HG03521 (cell line): ENCODE results near the gene TBC1D19.
A peak's percentile ranks its signal among the peaks of the same experiment; 100 is the strongest.
"Not testable (repeated sequence)": the region's sequence is repeated elsewhere in the genome, so short reads cannot be mapped to it uniquely, and the experiment has no call there.

Source experiments
- ATAC-seq: cut with Tn5 transposase; IDR thresholded peaks from one replicate; pipeline ENCODE4 v1.9.1; 2021; ENCODE audit warnings: mild to moderate bottlenecking, moderate library complexity; ENCODE audit not compliant: unreplicated experiment

TBC1D19 gene

DNA sequence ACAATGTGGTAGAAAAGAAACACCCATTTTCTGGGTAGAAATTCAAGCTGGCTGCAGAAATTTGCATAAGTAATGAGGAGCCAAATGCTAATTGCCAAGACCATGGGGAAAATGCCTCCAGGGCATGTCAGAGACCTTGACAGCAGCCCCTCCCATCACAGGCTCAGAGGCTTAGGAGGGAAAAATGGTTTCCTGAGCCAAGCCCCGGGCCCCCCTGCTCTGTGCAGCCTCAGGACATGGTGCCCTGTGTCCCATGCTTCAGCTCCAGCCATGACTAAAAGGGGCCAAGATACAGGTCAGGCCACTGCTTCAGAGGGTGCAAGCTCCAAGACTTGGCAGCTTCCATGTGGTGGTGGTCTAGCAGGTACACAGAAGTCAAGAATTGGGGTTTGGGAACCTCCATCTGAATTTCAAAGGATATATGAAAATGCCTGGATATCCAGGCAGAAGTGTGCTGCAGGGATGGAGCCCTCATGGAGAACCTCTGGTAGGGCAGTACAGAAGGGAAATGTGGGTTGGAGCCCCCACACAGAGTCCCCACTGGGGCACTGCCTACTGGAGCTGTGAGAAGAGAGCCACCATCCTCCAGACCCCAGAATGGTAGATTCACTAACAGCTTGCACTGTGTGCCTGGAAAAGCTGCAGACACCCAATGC, 95.3 kb downstream of the TBC1D19 start:
- not testable (repeated sequence) for ATAC-seq

DNA sequence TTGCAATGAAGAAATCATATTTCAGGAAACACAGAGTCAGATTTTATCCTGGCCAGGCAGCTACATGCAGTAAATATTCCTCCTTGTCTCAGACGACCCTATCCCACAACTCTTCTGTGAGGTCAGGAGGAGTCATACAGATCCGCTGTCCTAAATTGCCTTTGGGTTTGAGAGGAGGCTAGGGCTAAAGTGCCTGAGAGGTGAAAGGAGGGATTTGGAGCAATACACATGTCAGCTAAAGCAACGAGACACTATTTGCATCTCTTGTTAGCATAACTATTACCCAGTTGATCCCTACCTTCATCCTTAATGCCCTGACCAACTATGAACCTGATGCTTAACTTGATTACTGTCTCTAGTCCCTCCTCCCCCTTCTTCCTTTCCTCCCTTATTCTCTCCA, 98.6 kb downstream of the TBC1D19 start:
- ATAC-seq = no peak

DNA sequence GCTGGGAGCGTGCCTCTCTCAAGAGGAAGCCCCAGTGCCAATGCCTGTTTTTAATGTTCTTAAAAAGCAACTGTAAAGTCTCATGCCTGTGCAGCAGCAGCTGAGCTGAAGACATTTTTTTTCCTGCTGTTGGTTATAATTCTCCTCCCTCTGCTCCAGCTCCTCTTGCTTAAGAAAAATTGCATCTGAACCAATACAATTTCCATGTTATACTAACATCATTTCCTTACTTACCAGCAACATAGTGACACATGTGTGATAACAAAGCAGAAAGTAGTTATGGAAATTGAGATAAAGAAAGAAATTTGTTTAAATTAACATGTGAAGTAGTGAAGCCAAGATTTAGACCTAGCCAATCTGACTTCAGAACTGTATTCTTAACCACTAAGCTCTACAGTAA, 101.4 kb downstream of the TBC1D19 start:
- ATAC-seq = no peak

DNA sequence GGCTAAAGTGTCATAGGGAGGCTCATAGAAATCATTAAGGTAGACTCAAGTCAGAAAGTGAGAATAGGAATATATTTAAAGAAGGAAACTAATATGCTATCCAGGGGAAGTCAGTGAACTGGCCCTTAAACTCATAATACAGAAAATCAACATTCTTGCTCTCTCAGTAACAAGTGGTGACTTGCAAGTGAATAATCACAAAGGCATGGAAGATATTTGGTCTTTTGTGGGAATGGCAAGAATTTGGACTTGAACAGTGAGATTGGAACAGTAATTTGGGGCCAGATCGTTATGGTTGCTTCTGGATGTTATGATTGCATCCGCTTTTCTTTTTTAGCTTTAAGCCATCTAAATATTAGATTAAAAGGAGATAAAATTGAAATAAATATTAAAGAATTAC, 103.8 kb downstream of the TBC1D19 start:
- ATAC-seq = no peak

DNA sequence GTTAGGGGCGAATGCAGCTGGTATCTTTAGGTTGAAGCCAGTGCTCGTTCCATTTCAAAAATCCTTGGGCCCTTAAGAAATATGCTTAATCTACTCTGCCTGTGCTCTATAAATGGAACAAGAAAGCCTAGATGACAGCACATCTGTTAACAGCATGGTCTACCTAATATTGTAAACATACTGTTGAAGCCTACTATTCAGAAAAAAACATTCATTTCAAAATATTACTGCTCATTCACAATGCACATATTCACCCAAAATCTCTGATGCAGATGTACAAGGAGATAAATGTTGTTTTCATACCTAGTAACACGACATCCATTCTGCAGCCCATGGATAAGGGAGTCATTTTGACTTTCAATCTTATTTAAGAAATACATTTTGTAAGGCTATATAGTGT, 106.6 kb downstream of the TBC1D19 start:
- no peak for ATAC-seq

DNA sequence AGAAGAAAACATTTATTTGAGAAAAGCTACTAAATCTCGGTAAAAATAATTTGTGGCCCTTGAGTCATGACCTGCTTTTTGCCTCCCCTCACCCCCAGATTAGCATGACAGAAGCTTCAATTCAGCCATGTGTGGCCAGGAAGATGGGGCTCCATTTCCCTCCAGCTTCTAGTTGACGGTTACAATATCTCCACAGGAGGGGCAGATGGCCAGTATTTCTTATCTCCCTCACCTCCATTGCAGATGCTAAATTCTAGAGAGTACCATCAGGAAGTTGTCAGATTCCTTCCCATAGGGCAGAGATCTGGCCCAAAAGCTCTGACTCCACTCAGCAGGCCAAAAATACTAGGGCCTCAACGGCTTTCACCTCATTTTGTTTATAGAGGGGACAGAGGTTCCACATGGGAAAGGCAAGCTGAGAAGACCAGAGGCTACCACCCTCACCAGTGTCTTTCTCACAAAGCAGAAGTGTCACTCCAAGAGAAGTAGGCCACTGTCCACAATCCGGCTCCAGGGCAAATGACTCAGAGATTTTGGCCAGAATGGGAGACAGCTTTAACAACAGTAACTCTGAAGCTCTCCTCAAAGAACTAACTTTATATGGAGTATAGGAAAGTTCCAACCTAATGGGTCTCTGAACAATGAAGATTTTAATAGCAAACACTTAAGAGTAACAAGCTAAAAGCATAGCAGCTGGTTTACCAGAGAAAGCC, 108.3 kb downstream of the TBC1D19 start:
- ATAC-seq = no peak

DNA sequence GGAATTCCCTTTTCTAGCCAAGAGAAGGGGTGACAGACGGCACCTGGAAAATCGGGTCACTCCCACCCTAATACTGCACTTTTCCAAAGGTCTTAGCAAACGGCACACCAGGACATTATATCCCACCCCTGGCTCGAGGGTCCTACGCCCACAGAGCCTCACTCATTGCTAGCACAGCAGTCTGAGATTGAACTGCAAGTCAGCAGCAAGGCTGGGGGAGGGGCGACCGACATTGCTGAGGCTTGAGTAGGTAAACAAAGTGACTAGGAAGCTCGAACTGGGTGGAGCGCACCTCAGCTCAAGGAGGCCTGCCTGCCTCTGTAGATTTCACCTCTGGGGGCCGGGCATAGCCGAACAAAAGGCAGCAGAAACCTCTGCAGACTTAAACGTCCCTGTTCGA, 110.2 kb downstream of the TBC1D19 start:
- ATAC-seq = not testable (repeated sequence)

DNA sequence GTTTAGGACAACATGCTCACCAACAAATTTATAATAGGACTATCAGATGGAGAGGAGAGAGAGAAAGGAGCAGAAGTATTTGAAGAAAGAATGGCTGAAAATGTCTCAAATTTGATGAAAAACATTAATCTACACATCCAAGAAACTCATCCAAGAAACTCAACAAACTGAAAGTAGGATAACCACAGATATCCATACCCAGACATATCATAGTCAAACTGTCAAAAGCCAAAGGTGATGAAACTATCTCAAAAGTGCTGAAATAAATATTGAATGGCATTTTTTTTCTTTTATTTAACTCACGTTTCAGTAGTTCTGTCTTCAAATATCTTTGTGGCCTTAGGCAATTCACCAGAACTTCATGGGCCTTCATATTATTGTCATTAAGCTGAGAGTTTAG, 116.2 kb downstream of the TBC1D19 start:
- no peak for ATAC-seq

DNA sequence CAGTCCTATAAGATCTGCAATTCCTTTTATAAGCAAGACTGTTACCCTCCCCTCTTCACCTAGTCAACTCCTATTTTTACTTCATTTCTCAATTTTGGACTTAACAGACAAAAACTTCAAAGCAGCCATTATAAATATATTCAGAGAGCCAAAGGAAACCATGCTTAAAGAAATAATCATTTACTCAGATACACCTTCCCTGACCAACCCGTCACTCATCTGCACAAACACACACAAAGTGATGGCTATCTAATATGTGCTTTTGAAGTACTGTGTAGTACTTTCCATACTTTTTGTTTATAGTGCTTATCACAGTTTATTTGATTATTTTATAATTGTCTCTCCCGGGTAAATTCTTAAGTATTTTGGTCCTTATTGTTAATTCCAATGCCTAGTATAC, 117.2 kb downstream of the TBC1D19 start:
- no peak for ATAC-seq

DNA sequence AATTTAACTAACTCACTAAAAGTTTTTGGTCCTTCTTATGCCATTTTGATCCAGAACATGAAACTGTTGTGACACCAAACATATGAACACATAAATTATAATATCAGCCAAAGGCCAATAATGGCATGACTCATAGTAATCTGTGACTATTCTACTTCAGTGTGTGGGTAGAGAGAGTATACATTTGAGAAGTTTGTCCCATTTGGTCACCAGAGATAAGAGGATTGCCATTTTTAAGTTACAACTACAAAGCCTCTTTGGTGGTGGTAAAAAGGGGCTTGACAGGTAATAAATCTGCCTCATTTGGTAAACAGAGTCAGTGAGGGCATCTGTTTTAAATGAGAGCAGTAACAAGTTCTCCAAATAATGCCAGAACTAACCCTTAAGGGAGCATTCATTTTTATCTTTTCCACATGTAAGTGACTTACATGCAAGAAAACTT, 117.9 kb downstream of the TBC1D19 start:
- ATAC-seq = no peak

DNA sequence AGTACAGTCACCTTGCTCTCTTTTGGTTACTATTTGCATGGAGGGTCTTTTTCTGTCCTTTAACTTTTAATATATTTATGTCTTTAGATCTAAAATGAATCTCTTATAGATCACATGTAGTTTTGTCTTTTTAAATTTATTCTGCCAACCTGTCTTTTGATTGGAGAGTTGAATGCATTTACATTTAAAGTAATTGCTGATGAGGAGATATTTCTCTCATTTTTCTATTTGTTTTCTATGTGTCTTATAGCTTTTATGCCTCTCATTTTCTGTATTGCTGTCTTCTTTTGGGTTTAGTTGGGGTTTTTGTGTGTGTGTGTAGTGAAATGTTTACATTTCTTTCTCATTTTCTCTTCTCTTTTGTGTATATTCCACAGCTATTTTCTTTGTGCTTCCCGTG, 123.5 kb downstream of the TBC1D19 start:
- no peak for ATAC-seq

DNA sequence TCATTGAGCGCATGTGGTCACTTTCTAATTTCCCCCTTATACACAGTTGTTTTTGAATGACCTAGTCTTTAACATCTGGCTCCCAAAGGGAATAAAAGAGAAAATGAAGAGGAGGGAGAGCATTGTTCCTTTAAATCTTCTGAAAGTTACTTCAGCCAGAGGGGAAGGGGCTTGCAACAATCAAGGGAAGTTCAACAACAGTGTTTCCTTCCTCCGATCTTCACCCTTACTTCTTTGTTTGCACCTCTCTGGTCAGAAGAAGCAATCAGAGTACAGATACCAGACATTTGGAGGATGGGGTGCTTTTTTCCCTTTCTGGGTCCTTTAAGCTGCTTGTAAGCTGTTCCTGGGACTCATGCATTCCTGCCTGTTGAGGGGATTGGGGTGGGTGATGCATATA, 125.4 kb downstream of the TBC1D19 start:
- ATAC-seq = no peak

DNA sequence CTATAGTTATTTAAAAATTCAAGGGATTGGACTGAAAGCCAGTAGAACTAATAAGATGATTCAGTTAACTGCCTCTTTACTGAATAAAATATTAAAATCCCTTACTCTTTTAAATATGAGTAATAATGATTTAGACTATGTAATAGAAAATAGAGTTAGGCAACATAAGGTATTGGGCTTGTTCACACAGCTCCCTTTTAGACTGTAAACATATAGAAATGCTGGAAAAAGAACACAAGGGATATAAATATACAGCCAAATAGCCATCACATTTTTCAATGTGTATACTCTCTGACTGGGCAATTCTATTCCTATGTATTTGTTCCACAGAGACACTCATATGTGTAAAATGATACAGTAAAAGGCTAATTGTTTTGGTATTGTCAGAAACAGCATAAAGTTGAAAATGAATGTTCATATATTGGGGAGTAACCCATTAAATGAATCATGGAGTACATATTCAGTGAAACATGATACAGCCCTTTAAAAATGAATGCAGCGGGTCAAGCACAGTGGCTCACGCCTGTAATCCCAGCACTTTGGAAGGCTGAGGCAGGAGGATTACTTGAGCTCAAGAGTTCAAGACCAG, 129.8 kb downstream of the TBC1D19 start:
- no peak for ATAC-seq

DNA sequence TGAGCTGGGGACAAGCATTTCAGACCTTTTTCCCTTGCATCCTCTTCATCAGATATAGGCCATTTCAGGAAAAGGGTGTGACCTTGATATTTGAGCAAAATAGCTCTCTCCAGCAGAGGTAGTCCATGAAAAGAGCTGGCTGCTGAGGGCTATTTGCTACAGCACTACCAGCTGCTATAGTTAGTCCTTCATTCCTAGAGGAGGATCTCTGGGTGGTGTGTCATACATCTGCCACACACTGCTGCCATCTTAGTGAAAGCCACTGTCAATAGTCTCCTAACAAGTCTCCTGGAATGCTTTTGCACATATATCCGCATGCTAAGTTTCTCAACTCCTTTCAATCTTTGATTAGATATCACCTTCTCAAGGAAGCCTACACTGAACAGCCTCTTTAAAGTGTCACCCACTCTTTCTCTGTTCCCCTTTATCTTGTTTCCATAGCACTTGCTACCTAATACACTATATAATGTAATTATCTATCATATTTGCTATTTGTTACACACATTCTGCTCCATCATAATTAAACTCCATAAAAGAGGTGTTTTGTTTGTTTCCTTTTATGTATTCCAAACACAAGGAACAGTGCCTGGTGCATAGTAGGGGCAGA, 131.9 kb downstream of the TBC1D19 start:
- peak; percentile 48 for ATAC-seq

DNA sequence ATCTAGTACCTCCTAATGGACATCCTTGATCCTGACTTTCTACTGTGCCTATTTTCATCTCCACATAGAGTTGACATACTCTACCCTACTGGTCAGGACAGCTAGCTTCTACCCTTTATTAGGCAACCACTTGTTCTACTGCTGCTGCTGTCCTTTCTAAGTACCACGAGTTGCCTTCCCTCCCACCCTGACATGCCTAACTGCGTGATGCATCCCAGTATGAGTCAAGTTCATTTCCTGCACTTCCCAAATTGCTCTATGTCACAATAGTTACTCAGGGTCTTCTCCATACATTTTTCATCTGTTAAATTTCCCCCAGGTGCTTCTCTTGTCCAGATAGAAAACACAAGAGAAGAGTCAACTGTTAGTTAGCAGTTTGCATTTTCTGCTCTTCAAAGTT, 133.4 kb downstream of the TBC1D19 start:
- ATAC-seq = no peak

DNA sequence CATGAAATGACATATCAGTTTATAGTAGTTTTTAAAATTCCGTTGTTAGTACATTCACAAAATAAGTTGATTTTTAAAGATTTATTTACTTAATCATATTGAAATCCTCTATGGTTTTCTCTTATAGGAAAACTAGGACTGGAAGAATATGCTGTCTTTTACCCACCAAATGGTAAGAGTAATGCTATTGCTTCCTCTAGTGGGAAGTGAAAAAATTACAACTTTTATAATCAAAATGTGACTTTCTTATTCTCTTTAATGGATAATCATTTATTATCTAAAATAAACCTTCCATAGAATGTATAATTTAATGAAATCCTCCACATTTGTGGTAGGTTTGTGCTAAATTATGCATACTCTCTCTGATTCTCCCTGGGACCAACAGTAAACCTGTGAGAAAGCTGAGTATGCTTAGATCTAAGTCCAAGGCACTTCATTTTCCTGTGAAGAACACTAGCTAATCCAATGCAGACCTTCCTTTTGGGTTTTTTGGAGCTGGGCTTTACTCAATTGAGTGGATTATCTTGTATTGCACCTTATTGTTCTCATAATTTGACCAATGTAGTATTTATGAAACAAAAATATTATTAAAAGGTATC, 136.2 kb downstream of the TBC1D19 start:
- no peak for ATAC-seq

DNA sequence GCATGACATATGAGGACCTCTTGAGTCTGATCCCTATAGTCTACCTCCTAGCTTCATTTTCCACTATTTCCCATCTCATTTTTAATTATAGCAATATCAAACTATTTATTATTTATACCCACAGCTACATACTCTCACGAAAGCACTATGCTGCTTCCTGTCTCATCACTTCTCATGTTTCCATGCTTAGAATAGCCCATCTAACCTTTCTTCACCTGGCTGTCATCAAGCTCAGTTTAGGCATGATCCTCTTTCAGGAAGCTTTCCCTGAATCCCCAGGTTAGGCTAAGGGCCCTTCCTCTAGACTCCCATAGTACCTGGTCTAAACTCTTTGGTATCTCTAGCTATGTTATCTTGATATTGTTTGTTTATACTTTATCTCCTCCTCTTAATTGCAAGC, 137.8 kb downstream of the TBC1D19 start:
- no peak for ATAC-seq

DNA sequence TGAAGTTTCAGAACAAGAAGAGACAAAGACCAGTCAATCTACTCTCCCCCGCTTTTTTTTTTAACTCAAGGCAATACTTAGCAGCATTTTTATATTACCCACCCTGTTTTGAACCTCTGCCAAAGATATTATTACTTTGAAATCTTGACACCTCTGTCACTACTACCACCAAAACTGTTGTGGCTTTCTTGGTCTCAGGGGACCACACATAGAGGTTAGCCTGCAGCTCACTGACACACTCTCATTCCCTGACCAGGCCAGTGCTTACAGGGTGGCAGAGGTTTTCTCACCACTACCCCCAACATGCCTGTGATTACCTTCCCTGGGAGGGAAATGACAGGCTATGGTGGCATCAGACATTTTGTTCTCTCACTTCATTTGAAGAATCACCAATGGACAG, 139.3 kb downstream of the TBC1D19 start:
- peak; percentile 94 for ATAC-seq

DNA sequence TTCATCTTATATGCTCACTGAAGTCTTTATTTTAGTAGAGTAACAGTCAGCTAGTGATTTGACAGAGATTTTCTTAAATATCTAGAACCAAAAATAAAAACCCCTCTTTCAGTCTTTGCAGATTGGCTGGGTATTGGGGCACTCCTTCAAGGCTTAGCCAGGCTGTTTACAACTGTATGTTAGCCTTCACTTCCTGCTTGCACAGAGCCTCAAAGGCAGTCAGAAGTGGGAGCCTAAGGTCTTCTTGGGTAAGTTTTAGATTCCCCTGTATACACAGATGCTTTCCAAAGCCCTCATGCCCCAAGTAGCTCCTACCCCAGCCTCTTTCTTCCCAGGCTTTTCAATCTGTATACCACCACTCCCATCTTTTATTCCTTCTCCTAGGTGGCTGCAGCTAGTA, 140.7 kb downstream of the TBC1D19 start:
- no peak for ATAC-seq

DNA sequence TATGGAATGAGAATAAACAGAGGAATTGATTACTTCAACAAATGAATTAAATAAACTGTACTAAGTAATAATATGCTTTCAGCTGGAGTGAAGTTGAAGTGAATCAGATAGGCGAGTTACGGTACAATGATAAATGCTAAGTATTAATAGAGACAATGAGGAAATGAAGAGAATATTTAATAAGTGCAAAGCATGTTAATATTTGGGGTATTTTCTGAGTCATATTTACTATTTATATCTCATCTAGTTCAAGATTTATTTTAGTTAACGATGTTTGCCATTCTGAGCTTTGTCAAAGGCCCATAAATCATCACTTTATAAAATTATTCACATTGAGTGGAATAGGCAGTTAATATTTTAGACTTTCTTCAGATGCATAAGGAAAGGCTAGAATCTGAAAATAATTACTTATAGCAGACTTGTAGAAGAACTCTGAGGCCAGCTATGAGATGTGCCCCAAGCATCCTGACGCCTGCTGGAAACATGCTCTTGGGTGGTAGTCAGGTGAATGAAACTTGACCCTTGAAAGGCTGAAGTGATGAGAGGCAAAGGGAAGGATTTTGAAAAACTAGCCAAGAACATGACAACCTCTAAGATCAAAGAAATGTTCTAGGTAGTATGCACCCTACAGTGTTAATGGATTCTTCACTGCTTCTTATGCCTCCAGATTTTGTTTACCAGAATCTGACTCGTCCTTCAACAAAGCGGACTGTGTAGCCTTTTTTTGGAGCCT, 142.9 kb downstream of the TBC1D19 start:
- ATAC-seq = no peak

DNA sequence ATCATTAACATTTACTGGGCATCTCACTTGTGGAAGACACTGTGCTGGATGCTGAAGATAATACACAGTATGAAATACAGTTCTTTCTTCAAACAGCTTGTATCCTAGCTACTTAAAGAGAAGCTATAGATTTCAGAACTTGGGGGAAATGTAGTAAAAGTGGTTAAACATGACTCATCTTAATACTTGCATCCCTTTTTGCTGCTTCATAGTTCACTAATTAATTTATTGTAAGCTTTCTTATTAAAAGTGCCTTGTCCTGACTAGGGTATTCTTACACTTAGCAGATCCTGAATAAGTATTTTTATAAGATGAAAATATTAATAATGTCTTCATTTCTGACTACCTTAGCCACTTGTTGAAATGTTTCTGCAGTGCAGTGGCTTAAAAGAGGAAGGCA, 144.0 kb downstream of the TBC1D19 start:
- no peak for ATAC-seq
